ENCODE results near the gene EBF4.
A peak's percentile ranks its signal among the peaks of the same experiment; 100 is the strongest.

The EBF4 gene

DNA sequence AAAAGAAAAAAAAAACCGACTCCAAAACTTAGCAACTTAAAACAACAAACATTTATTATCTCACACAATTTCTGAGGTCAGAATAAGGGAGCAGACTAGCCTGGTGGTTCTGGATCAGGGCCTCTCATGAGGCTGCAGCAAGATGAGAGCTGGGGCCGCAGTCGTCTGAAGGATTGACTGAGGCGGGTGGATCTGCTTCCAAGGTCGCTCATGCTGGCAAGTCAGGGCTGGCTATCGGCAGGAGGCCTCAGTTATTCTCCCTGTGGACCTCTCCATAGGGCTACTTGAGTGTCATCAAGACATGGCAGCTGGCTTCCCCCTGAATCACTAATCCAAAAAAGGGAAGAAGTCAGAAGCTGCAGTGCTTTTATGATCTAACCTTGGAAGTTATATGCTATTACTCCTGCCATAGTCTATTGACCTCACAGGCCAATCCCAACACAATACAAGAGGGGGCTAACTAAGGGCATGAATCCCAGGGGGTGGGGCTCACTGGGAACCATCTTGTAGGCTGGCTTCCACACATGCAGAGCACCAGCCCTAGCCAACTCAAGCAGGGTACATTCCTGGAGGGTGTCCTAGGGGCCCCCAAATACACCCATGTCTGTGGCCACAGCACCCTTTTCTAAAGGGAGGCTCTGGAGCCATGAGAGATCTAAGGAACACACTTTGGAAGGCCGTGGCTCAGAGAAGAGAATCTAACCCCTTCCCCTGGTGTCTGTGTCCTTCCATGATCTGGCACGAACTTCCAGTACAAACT lies 11.3 kb downstream of the EBF4 start:
- no peak for DNase-seq

DNA sequence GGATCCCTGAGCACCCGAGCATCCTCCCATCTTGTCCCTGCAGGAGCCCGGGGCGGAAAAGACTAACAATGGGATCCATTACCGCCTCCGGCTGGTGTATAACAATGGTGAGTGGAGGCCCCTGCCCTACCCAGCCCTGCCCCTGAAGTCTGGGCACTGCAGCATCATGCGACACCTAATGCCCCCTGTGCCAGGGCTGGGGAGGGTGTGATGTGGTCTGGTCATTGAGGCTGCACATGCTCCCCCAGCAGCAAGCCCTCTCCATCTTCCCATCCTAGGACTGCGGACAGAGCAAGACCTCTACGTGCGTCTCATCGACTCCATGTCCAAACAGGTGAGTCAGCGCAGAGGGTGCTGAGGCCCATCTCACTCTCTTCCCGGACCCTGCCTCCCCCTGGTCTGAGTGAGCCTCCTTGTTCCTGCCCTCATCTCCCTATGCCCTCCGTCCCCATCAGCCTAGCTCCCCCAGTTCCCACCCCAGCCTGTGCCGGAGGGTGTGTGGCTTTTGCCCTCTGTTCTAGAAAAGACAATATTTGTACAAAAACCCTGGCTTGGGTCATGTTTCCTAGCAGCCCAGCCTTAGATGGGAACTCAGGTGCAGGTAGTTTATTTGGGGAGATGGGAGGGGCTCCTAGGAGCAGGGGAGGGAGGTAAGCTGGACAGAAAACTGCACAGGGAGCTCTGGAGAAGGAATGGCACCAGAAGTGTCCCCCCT lies 13.5 kb downstream of the EBF4 start:
- DNase-seq = no peak

DNA sequence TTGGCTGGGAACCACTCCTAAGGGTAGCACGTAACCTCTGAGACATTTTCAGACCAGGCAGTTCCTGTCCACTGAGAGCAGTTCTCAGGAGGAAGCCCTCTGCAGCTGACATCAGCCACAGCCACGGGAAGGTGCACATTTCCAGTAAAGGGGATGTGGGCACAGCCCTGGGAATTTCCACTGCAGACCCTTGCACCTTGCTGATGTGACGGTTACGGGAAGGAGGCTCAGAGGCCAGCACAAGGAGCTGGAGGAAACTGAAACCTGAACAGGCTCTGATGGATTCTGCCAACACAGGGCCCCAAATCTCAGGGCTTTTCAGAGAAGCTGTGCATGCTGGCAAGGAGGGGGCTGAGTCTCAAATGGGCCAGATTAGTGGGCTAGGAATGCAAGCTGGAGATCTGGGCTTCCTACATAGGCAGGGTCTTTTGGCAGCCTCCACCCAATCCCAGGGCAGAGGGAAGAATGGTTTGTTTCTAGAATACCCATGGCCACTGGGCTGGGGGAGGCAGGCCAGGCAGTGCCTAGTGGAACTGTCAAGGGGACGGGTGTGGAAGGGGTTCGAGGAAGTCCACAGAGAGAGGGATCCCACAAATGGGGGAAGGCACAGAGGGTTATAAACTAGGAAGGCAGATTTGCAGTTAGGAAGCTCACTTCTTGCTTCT lies 14.2 kb downstream of the EBF4 start:
- DNase-seq = no peak

DNA sequence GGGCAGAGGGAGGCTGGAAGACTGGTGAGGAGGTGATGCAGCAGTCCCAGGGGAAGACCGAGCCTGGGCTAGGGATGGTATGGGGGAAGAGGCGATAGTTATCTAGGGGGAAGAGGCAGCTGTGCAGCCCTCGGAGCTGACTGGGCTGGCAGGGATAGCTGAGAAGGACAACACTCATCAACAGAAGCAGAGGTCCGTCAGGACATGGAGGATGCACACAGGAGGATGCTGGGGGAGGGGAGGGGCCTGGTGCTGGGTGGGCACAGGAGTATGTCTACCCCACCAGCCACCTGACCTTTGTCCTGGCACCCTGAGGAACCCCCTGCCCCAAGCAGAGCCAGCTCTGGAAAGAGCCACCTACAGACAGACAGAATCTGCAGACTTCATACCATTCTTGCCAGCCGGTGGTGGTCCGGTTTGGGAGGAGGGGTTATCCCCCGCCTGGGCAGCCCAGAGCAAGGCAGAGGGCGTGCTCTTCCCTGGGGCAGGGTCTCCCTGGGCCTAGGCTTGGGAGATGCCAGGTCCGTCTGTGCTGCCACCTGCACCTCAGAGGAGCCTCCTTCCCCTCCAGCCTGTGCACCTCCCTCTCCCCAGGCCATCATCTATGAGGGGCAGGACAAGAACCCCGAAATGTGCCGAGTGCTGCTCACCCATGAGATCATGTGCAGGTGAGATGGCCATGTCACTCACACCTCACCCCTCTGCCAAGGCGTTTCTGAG lies 14.9 kb downstream of the EBF4 start:
- no peak for DNase-seq

DNA sequence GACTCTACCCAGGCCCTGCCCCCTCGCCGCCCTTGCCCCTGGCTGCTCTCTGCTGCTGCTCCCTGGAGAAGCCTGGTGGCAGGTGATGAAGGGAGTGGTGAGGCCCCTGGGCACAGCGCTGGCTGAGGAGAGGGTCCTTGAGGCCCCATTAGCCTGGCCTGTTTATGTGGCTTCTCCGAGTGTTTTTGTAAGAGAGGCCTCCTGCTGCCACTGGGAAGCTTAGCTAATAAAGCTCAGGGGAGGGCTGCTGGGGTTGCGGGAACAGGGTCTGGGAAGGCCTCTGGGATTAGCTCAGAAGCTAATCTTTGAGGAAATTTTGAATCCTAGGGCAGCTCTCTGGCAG lies 15.5 kb downstream of the EBF4 start:
- DNase-seq = no peak

DNA sequence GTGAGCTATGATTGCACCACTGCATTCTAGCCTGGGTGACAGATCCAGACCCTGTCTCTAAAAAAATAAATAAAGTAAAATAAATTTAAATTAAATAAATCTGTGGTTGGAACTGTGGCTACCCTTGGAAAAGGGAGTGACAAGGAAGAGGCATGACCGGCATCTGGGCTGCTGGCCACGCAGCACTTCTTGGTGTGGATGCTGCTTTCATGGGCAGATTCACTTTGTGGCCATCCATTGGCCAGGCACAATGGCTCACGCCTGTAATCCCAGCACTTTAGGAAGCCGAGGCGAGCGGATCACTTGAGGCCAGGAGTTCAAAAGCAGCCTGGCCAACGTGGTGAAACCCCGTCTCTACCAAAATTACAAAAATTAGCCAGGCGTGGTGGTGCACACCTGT lies 16.1 kb downstream of the EBF4 start:
- DNase-seq = no peak

DNA sequence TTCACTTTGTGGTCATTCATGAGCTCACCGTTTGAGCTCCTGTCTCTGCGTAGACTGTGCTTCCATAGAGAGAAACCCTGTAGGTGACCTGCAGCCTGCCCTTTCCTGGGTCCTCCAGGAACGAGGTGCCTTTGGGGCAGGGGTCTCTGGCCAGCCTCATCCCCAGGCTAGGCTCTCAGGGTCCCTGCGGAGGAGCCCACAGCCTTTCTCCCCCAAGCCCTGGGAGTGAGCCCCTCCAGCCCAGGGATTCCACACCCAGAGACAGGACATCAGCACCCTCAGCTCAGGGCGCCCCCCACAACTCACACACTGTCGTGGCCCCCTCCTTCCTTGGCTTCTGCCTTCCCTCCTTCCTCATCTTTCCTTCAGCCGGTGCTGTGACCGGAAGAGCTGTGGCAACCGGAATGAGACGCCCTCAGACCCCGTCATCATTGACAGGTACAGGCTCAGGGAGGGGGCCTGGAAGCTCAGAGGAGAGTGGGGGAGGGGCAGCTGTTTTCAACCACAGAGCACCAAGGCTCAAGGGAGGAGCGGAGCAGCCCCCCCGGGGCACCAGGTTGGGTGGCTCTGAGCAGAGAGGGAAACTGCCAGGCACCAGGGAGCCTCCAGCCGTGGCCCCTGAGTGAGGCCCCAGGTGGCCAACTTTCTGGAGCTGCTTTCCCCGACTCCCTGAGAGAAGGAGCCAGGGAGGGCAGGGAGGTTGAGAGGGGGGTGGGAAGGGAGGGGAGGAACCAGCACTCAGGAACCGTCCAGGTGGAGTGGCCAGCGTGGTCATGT lies 16.8 kb downstream of the EBF4 start:
- no peak for DNase-seq

DNA sequence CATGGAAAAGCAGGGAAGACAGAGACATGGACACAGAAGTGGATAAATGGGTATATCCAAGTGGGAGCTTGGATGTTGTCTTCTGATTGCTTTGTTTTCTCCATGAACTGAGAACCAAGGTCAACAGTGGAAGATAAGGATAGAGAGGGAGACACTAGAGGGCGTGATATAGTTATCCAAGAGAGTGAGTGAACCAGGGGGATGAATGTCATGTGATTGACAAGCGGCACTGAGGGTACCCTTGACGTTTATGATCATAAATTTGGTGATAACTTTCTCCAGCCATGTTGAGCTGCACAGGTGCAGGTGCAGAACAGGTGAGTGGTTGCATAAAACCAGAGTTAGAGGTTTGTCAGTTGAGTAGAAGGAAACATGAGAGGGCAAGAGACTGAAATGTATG lies 20.7 kb downstream of the EBF4 start:
- DNase-seq = peak; percentile 13

DNA sequence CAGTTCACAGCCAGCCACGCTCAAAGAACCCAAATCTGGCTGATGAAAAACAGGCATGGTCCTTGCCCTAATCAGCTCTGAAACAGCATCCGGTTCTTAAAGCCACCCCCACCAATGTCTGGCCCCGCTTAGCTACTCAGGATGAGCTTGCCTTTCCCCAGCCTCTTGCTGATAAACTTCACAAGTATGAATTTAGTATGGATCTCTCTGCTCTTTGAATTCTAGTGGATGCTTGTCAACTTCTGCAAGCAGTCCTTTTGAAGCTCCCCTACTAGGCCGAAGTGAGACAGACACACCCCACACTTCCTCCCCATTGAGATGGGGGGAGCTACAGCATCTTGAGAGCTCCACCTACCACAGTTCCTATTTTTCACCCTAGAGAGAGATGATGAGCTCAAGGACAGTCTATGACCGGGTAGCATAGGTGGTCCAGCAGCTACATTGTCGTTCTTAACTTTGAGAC lies 36.7 kb downstream of the EBF4 start:
- DNase-seq = no peak

DNA sequence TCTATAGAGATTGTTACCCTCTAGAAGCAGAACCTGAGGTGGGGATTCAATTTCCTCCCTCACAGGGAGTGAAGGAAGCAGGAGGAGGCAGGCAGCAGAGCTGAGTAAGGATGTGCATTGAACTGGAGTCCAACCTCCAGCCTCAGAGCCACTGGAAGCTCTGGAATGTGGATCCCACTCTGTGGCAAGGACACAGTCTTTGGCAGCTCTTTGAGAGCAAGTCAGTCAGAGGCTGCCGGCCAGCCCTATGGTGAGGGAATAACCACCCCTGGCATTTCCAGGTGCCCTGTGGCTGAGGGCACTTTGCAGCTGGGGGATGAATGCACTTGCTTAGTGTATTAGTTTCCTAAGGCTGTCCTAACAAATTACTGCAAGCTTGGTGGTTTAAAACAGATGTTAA lies 37.2 kb downstream of the EBF4 start:
- DNase-seq = no peak

DNA sequence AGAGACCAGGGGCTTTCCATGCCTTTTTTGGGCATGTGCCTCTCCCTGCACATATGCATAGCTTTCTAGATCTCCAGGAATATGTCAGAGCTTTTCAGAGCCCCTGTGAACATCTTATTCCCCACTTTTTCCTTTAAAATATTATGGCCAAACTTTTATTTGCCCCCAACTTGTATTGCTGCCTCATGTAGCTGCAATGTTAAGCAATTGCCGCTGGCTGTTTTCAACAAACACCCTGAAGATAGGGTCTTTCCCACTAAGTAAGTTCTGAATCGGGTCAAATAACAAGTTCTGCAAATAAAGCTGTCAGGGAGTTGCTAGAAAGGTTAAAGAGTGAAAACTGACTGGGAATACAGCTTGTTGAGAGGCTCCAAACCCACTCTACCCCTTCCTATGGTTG lies 42.3 kb downstream of the EBF4 start:
- DNase-seq = no peak

DNA sequence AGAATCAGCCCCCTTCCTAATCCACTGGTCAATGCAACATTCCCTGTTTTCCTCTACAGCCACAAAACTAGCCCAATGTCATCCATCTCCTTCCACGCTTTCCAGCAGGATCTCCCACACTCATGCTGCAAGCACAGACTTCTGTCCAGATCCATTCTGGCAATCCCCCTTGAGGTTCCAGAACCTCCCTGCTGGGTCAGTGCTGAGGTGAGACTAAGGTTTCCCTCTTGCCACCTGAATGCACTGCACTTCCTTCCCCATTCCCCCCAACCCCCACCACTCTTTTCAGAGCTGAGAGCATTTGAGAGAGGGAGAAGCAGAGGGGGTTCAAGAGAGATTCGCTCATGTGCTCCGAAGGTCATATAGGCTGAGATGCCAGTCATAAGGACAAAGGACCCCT lies 43.9 kb downstream of the EBF4 start:
- no peak for DNase-seq

DNA sequence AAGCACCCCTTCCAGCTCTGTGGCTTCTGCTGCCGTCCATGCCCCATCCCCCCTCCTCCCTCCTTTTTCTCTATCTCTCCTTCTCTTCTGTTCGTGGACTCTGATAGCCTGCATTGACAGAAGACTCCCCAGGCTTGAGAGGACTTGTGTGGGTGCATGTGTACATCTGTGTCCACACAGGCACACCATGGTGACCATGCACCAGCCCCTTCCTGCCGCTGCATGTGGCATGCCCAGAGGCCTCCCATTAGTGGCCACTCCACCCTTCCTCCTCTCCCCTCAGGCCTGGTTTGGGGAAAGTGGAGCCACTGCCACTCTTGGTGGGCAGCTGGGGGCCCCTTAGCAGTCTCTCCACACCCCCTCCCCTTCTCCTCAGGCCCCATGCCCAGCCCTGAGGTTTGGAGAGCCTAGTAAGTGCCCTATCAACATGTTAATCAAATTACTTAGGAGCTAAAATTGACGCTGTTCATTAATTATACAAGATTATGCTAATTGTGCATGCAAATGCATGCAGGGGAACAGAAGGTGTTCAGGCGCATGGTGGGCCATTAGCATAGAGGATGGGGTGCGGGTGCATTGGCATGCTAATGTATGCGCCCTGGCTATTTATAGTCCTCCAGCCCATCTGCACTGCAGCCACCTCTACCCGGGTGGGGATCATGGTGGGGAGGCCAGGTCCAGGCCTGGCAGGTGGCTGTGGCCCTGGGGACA lies 45.9 kb downstream of the EBF4 start:
- DNase-seq = no peak

DNA sequence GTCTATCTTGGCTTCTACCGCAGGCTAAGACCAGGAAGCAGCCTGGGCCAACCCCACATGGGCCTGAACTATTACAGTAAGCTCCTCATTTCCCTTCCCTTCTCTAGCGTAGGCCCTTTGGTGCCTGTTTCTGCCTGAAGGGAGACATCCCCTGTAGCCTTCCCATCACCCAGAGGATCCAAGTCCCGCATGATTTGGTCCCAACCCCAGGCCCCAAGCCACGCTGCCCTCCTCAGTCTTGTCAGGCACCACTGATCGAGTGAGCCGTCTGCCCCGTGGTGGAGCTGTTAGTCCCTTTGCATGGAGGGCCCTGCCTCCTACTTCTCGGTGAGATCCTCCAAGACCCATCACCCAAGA lies 46.4 kb downstream of the EBF4 start:
- no peak for DNase-seq

DNA sequence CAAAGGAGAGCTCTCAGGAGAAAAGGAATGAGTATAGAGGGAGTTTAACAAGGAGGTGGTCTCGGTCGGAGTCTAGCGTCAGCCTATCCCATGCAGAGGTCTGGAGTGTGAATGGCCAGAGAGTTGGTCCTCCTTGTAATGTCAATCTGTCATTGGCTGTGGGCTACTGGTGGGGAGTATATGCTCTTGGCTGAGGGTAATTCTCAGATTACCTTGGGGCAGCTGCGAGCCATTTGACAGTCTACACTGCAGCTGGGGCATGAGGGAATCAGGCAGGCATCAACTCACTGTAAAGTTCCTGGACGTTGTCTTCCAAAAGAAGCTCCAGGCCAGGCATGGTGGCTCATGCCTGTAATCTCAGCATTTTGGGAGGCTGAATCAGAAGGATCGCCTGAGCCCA lies 48.1 kb downstream of the EBF4 start:
- no peak for DNase-seq

DNA sequence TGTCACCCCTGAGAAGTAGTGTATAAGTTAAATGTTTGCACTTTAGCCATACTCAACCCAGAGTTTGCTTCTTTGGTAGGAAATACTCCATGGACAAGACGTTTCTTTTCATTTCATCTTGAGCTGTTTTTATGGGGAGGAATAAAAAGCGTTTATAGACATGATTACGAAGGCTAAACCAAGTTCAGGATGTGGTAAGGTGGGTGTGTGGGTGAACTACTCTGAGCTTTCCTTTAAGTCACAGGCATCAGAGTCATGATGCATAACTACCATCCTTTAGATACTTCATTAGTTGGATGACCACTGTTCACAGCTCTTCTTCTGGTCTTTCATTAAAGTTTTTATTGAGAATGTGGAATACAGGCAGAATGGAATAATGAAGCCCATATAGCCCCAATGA lies 48.9 kb downstream of the EBF4 start:
- DNase-seq = no peak

DNA sequence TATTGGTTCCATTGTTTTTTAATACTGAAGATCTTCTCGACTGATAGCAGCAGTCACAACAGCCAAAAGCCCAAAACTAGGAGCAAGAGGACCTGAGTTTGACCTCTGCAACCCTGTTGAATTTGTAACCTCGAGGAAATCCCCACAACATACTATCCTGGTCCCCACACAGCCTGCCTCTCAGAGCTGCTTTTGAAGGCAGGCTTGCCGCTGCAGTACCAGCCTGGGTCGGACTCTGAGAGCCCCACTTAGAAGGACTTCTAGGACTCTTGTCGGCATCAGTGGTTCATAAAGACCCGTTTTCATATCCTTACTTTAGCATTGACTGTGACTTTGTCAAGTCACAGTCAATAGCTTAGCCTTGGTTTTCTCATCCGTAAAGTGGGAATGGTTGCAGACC lies 49.3 kb downstream of the EBF4 start:
- no peak for DNase-seq

DNA sequence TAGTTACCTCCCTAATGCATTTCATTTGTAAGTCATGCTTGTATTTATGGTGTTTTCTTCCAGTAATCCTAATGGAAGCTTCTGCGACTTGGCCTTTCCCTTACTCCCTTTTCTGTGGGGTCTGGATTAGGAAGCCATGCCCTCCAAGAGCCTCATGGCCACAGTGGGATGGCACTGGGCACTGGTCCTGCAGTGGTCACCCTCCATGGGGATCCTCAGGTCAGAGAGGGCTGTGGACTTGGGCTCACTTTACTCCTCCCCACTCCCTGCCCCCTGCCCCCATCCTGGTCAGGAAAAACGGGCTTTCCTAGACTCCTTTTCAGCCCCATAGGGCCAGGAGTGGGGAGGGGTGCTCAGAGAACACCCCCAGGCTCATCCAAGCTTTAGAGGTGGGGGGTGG lies 49.9 kb downstream of the EBF4 start:
- no peak for DNase-seq

DNA sequence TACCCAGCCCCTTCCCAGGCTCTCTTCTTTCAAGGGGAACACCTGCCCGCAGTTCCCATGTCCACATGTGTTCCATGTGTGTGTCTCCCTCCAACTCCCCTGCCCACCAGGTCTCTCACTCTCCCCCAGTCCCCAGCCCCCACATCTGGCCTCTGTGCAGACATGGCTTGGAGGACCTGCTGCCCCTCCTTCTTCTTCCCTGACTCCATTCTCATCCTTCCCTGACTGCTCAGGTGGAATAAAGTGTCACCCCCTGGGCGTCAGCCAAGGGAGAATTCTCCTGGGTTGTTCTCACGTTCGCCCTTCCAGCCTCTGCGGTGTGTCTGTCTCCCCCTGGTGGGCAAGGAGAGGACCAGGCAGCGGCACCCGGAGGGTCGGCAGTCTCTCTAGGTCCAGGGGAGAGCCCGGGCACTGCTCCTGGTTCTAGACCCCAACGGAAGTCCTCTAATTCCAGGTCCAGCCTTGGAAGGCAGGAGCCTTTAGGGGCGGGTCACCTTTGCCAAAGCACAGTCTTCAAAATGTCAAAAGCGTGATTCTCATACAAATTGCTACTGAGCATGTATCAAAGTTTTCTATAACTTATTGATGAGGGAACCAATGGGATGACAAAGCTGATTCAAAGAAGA lies 50.5 kb downstream of the EBF4 start:
- peak; percentile 76 for DNase-seq

DNA sequence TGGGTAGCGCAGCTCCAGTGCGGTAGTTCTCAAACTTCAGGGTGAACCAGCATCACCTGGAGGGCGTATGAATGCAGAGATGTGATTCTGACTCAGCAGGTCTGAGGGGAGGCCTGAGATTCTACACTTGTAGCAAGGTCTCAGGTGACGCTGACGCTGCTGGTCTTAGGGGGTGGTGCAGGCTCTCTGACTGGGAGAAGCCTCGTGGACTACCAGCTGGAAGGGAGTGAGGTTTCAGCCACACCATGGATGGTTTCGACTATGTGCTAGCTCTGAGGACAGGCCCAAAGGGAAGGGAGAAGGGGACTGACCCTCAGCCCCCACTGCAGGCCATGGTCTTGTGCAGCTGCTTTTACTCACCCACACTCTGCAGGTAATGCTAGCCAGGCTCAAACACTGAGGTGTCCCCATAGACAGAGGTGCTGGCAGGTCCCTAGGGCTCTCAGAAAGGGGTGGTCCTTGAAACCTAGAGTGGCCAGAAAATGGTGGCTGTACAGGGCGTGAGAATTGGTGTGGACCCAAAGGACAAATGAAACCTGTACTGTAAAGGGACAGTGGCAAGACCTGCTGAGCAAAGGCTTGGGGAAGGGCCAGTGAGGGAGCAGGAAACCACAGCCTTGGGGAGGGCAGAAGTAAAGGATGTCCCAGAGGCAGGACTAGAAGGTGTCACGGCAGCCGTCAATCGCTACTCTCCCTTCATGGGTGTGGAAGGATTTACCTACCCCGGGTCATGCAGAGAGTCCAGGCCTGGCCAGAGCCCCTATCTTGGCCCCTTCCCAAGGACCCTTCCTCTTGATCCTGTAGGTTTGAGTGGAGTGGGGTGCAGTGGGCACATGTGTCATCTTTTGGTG lies 52.7 kb downstream of the EBF4 start:
- no peak for DNase-seq
